Loucy (cell line): Measurements from ENCODE around the gene TANC2.
"Not testable (repeated sequence)": the region's sequence is repeated elsewhere in the genome, so short reads cannot be mapped to it uniquely, and the experiment has no call there.

Source experiments
- EZH2phosphoT487 ChIP-seq: fragments of 200-600 bp; IDR thresholded peaks from 2 replicates; pipeline ENCODE4 v1.6.1; 2018; ENCODE audit warnings: antibody characterized with exemption, mild to moderate bottlenecking, moderate library complexity, borderline replicate concordance
- TF ChIP-seq, protein P1 (sequence below): fragments of 200-600 bp; sonication (generic); conservative IDR thresholded peaks from 2 replicates; pipeline ENCODE4 v1.5.1; 2014; ENCODE audit warnings: mild to moderate bottlenecking, antibody characterized with exemption, low read length

DNA sequence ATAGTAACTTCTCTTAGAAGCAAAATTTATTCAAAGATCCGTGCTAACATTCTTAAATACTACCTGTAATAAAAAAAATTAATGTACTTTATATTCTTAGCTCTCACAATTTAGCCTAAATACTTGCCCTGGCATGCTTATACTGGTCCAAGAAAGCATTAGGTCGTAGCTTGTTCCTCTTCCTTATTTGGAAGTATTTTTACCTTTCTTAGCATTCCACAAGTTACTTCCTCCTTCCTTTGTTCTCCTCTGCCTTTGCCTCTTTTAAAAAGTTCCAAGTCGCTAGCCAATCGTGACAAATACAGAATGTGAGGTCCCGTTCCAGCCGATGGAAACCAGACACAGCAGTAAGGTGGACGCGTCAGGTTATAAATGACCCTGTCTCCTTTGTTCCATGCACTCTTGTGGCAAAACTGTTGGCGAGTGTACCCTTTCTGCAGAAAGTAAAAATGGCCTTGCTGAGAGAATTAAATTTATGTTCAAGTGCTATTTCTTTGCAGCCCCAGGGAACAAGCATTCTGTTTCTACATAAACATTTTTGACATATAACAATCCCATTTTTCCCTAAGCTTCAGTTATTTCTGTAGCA lies 10.7 kb downstream of the TANC2 start:
- TF ChIP-seq, protein P1, sequence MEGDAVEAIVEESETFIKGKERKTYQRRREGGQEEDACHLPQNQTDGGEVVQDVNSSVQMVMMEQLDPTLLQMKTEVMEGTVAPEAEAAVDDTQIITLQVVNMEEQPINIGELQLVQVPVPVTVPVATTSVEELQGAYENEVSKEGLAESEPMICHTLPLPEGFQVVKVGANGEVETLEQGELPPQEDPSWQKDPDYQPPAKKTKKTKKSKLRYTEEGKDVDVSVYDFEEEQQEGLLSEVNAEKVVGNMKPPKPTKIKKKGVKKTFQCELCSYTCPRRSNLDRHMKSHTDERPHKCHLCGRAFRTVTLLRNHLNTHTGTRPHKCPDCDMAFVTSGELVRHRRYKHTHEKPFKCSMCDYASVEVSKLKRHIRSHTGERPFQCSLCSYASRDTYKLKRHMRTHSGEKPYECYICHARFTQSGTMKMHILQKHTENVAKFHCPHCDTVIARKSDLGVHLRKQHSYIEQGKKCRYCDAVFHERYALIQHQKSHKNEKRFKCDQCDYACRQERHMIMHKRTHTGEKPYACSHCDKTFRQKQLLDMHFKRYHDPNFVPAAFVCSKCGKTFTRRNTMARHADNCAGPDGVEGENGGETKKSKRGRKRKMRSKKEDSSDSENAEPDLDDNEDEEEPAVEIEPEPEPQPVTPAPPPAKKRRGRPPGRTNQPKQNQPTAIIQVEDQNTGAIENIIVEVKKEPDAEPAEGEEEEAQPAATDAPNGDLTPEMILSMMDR, result not testable (repeated sequence)
- TF ChIP-seq EZH2phosphoT487, result not testable (repeated sequence)
